Breast epithelium (tissue), 4 donors: Measurements from ENCODE around the gene MMP25. TPM values are rescaled to one million over a fixed set of nuclear protein-coding genes. Genes with fewer than 3 reads are reported as not detected.

ENCODE experiments used
- DNase-seq, 2 donors: peaks; one replicate each; pipeline ENCODE4 v3.0.0-alpha.2; 2019; ENCODE audit warnings: low spot score in 2 of 2
- H3K27ac ChIP-seq, 2 donors: fragments of 200-600 bp; sonication (generic) in 1 of 2; one replicate each; pipeline ENCODE4 v1.5.1; 2016 to 2019; ENCODE audit warnings: mild to moderate bottlenecking in 1 of 2
- H3K27me3 ChIP-seq, 2 donors: fragments of 200-600 bp; sonication (generic) in 1 of 2; one replicate each; pipeline versions ENCODE4 v1.5.1 to v1.6.0; 2017 to 2019; ENCODE audit warnings: control low read depth in 1 of 2, mild to moderate bottlenecking in 1 of 2
- H3K36me3 ChIP-seq: fragments of 200-600 bp; one replicate; pipeline ENCODE4 v1.5.1; 2019
- H3K4me1 ChIP-seq, 2 donors: fragments of 200-600 bp; sonication (generic); one replicate each; pipeline ENCODE4 v1.5.1; 2016 to 2019; ENCODE audit warnings: control low read depth in 1 of 2
- H3K4me3 ChIP-seq, 3 donors: fragments of 200-600 bp; sonication (generic); 1 replicate in 2 of 3; 2 replicates in 1 of 3; pipeline ENCODE4 v1.5.1; 2016 to 2019; ENCODE audit warnings: mild to moderate bottlenecking in 3 of 3, moderate library complexity in 2 of 3
- H3K9me3 ChIP-seq, 2 donors: fragments of 200-600 bp; sonication (generic) in 1 of 2; one replicate each; pipeline ENCODE4 v1.5.1; 2016 to 2019; ENCODE audit warnings: control low read depth in 1 of 2
- POLR2A ChIP-seq: fragments of 450-650 bp; IDR thresholded peaks from one replicate; pipeline ENCODE4 v1.6.1; 2016; ENCODE audit warnings: antibody characterized with exemption, mild to moderate bottlenecking, moderate library complexity
- POLR2AphosphoS5 ChIP-seq, 3 donors: sonication (generic); formaldehyde crosslinking; IDR thresholded peaks; one replicate each; pipeline ENCODE4 v1.6.1; 2017; ENCODE audit warnings: antibody characterized with exemption in 3 of 3
- intact Hi-C: fragments of 100-400 bp; cut with DNase I; formaldehyde crosslinking; loops from one replicate; pipeline ENCODE4 v1.15.1; 2023; ENCODE audit warnings: low total_unique reads
- total RNA-seq, 3 donors: library from RNA; depleted of rRNA; stranded (reverse); fragments of >200 nt; gene quantifications; one replicate each; pipeline ENCODE4 v1.1.0, GENCODE V29; 2016
- TF ChIP-seq, protein P1 (sequence below), 3 donors: fragments of 450-650 bp; IDR thresholded peaks; one replicate each; pipeline ENCODE4 v1.5.1; 2016 to 2017; ENCODE audit warnings: antibody characterized with exemption in 3 of 3, mild to moderate bottlenecking in 3 of 3, moderate library complexity in 3 of 3

Gene MMP25
- total RNA-seq, 3 donors from 2014 or later, result 0.59 to 1.1 (median 0.98) TPM

DNA sequence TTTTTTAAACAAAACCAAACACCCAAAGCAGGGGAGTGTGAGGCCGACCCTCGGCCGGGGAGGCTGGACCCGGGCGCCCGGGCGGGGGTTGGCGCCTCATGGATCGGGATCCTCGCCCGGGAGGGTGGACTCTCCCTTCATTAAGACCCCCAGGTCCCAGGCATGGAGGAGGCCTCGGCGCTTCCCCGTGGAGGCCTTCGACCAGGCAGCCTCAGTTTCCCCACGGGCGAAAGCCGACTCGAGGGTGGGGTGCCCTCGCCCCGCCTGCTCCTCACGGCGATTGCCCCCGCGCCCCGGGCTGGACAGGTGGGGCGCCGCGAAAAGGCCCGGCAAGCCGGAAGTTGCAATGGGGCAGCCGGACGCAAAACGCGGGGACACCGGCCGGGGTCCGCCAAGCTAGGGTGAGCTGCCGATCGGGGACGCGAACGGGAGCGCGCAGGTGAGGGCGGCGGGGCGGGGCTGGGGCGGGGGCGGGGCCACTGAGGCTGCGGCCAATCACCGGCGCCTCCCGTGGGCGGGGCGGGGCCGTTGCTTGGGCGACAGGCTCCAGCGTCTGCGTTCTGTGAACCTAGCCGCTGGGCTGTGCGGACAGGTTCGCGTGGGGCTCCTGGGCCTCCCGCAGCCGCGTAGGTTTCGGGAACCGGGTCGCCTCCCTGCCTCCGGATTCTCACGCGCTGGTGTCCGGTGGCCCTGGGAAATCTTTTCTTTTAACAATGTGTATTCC lies 60.0 kb downstream of the MMP25 start:
- H3K27me3 ChIP-seq, result no peaks in the 10 kb centered on the region
- DNase-seq, result peak; percentile 92 to 93
- no peaks in the 10 kb centered on the region for H3K9me3 ChIP-seq
- H3K27ac ChIP-seq, result peak overlapping the region; percentile 89 to 97
- H3K4me3 ChIP-seq, result peak overlapping the region; percentile 47 to 84 (median 66)
- TF ChIP-seq POLR2A (peak; percentile 18), POLR2AphosphoS5 (IDR thresholded peaks at IDR 0.05) (peak; percentile 58 to 66 (median 66))
- TF ChIP-seq, protein P1, sequence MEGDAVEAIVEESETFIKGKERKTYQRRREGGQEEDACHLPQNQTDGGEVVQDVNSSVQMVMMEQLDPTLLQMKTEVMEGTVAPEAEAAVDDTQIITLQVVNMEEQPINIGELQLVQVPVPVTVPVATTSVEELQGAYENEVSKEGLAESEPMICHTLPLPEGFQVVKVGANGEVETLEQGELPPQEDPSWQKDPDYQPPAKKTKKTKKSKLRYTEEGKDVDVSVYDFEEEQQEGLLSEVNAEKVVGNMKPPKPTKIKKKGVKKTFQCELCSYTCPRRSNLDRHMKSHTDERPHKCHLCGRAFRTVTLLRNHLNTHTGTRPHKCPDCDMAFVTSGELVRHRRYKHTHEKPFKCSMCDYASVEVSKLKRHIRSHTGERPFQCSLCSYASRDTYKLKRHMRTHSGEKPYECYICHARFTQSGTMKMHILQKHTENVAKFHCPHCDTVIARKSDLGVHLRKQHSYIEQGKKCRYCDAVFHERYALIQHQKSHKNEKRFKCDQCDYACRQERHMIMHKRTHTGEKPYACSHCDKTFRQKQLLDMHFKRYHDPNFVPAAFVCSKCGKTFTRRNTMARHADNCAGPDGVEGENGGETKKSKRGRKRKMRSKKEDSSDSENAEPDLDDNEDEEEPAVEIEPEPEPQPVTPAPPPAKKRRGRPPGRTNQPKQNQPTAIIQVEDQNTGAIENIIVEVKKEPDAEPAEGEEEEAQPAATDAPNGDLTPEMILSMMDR (IDR thresholded peaks at IDR 0.05), result no peak
- H3K4me1 ChIP-seq, result no peaks in the 10 kb centered on the region
- intact Hi-C loops, result no loop called here
- no peaks in the 10 kb centered on the region for H3K36me3 ChIP-seq

Other genes starting within 250 kb of the MMP25 start
- gene PRSS41, start 248.1 kb upstream of the MMP25 start, total RNA-seq, result not detected
- 1 to 10 TPM in 2 of 3 donors, not detected in 1; 2.9 to 4.9 TPM for gene PRSS21, start 229.3 kb upstream of the MMP25 start, total RNA-seq
- gene ZG16B, start 216.3 kb upstream of the MMP25 start, total RNA-seq, result 10 to 100 TPM in 2 of 3 donors, not detected in 1; 24.6 to 46.5 TPM
- gene PRSS22, start 188.4 kb upstream of the MMP25 start, total RNA-seq, result 10 to 100 TPM in 2 of 3 donors, not detected in 1; 13.6 to 18.7 TPM
- gene FLYWCH2, start 163.3 kb upstream of the MMP25 start, total RNA-seq, result 10 to 100 TPM; 36.0 to 49.2 (median 47.9) TPM
- 10 to 100 TPM; 28.0 to 30.9 (median 28.2) TPM for gene FLYWCH1, start 134.6 kb upstream of the MMP25 start, total RNA-seq
- under 1 TPM in 1 of 3 donors, not detected in 2; 0.33 TPM for gene KREMEN2, start 82.3 kb upstream of the MMP25 start, total RNA-seq
- 1 to 10 TPM; 2.0 to 4.0 (median 3.7) TPM for gene PAQR4, start 77.2 kb upstream of the MMP25 start, total RNA-seq
- 1 to 10 TPM in 1 of 3 donors, under 1 TPM in 2; 0.66 to 1.4 (median 0.73) TPM for gene PKMYT1, start 66.1 kb upstream of the MMP25 start, total RNA-seq
- under 1 TPM in 1 of 3 donors, not detected in 2; 0.15 TPM for gene CLDN9, start 33.6 kb upstream of the MMP25 start, total RNA-seq
- not detected for gene CLDN6, start 28.4 kb upstream of the MMP25 start, total RNA-seq
- gene TNFRSF12A, start 26.2 kb upstream of the MMP25 start, total RNA-seq, result 10 to 100 TPM in 2 of 3 donors, 1 to 10 TPM in 1; 6.9 to 74.1 (median 36.7) TPM
- 10 to 100 TPM in 2 of 3 donors, 1 to 10 TPM in 1; 8.8 to 26.5 (median 17.3) TPM for gene HCFC1R1, start 22.6 kb upstream of the MMP25 start, total RNA-seq
- 10 to 100 TPM; 15.5 to 26.1 (median 18.4) TPM for gene THOC6, start 22.5 kb upstream of the MMP25 start, total RNA-seq
- gene BICDL2, start 9.6 kb upstream of the MMP25 start, total RNA-seq, result 10 to 100 TPM in 2 of 3 donors, not detected in 1; 31.5 to 50.1 TPM
- 10 to 100 TPM in 2 of 3 donors, 1 to 10 TPM in 1; 9.1 to 17.0 (median 12.0) TPM for gene IL32, start 19.1 kb downstream of the MMP25 start, total RNA-seq
- gene ZSCAN10, start 52.7 kb downstream of the MMP25 start, total RNA-seq, result not detected
- 10 to 100 TPM; 12.5 to 18.9 (median 13.4) TPM for gene ZNF205, start 66.0 kb downstream of the MMP25 start, total RNA-seq
- 1 to 10 TPM; 4.0 to 5.6 (median 5.6) TPM for gene ZNF213, start 88.5 kb downstream of the MMP25 start, total RNA-seq
- not detected for gene OR1F1, start 141.6 kb downstream of the MMP25 start, total RNA-seq
- 10 to 100 TPM in 1 of 3 donors, 1 to 10 TPM in 2; 3.5 to 11.1 (median 9.2) TPM for gene ZNF200, start 188.6 kb downstream of the MMP25 start, total RNA-seq
- 1 to 10 TPM in 2 of 3 donors, under 1 TPM in 1; 0.66 to 5.6 (median 1.8) TPM for gene MEFV, start 210.1 kb downstream of the MMP25 start, total RNA-seq
- gene ZNF263, start 236.9 kb downstream of the MMP25 start, total RNA-seq, result 10 to 100 TPM; 38.2 to 55.8 (median 47.9) TPM